ENCODE results near the gene MACF1.

Gene MACF1

GRCh38 chr1:39204441-39205081, at the start of gene MACF1:
TSS of gene MACF1 (plus strand) at chr1:39204695. CDS start at chr1:39205023, 328 bp downstream.
- Histone ChIP-seq H3K27me3 (ENCODE audit: insufficient read depth, low read depth) (no peaks in the 10 kb centered on the region), H3K79me2 (ENCODE audit: insufficient read depth, low read depth) (peaks cover 8% of the 10 kb centered on the region; the same call in 1 of the 2 replicates), H4K20me1 (ENCODE audit: insufficient read depth) (no peaks in the 10 kb centered on the region), H3K27ac (peak within 1 kb of the TSS; percentile 75), H3K4me3 (IDR thresholded peaks at IDR 0.05; ENCODE audit: insufficient read depth, low read depth, low read length) (no peak within 1 kb of the TSS), H3K4me1 (ENCODE audit: low read depth, poor library complexity, severe bottlenecking) (peaks cover 33% of the 10 kb centered on the region), H3K9ac (peak within 1 kb of the TSS; percentile 29; the same call in 1 of the 2 replicates), H3K4me2 (peak within 1 kb of the TSS; percentile 82), H2AFZ (ENCODE audit: low read depth) (peak within 1 kb of the TSS; percentile 31), H3K36me3 (ENCODE audit: insufficient read depth) (no peaks in the 10 kb centered on the region)
- TF ChIP-seq CTCF (conservative IDR thresholded peaks at IDR 0.05; ENCODE audit: low read depth, low read length) = no peak

GRCh38 chr1:39157304-39157703, 47.2 kb upstream of the MACF1 start:
- Histone ChIP-seq H3K4me2 (no peak overlapping the region), H3K36me3 (ENCODE audit: insufficient read depth) (no peaks in the 10 kb centered on the region), H2AFZ (ENCODE audit: low read depth) (no peak overlapping the region), H3K9ac (no peak overlapping the region), H3K4me3 (IDR thresholded peaks at IDR 0.05; ENCODE audit: insufficient read depth, low read depth, low read length) (no peak overlapping the region), H3K79me2 (ENCODE audit: insufficient read depth, low read depth) (no peaks in the 10 kb centered on the region), H4K20me1 (ENCODE audit: insufficient read depth) (no peaks in the 10 kb centered on the region), H3K27ac (no peak overlapping the region), H3K4me1 (ENCODE audit: low read depth, poor library complexity, severe bottlenecking) (peaks cover 12% of the 10 kb centered on the region), H3K27me3 (ENCODE audit: insufficient read depth, low read depth) (no peaks in the 10 kb centered on the region)
- TF ChIP-seq CTCF (conservative IDR thresholded peaks at IDR 0.05; ENCODE audit: low read depth, low read length) = no peak

GRCh38 chr1:39158327-39159086, 46.0 kb upstream of the MACF1 start:
- Histone ChIP-seq H3K79me2 (ENCODE audit: insufficient read depth, low read depth) (no peaks in the 10 kb centered on the region), H3K4me1 (ENCODE audit: low read depth, poor library complexity, severe bottlenecking) (peaks cover 12% of the 10 kb centered on the region), H2AFZ (ENCODE audit: low read depth) (no peak overlapping the region), H3K9ac (no peak overlapping the region), H4K20me1 (ENCODE audit: insufficient read depth) (no peaks in the 10 kb centered on the region), H3K27me3 (ENCODE audit: insufficient read depth, low read depth) (no peaks in the 10 kb centered on the region), H3K4me2 (no peak overlapping the region), H3K4me3 (IDR thresholded peaks at IDR 0.05; ENCODE audit: insufficient read depth, low read depth, low read length) (no peak overlapping the region), H3K27ac (no peak overlapping the region), H3K36me3 (ENCODE audit: insufficient read depth) (no peaks in the 10 kb centered on the region)
- TF ChIP-seq CTCF (conservative IDR thresholded peaks at IDR 0.05; ENCODE audit: low read depth, low read length) = no peak

GRCh38 chr1:39159224-39160036, 45.1 kb upstream of the MACF1 start:
- no peak overlapping the region for H2AFZ ChIP-seq (ENCODE audit: low read depth)
- H3K4me1 ChIP-seq (ENCODE audit: low read depth, poor library complexity, severe bottlenecking) = peaks cover 7% of the 10 kb centered on the region
- H3K79me2 ChIP-seq (ENCODE audit: insufficient read depth, low read depth) = no peaks in the 10 kb centered on the region
- no peak for TF ChIP-seq CTCF (conservative IDR thresholded peaks at IDR 0.05; ENCODE audit: low read depth, low read length)
- H3K9ac ChIP-seq = no peak overlapping the region
- no peak overlapping the region for H3K27ac ChIP-seq
- no peaks in the 10 kb centered on the region for H4K20me1 ChIP-seq (ENCODE audit: insufficient read depth)
- no peak overlapping the region for H3K4me3 ChIP-seq (IDR thresholded peaks at IDR 0.05; ENCODE audit: insufficient read depth, low read depth, low read length)
- no peaks in the 10 kb centered on the region for H3K36me3 ChIP-seq (ENCODE audit: insufficient read depth)
- H3K27me3 ChIP-seq (ENCODE audit: insufficient read depth, low read depth) = no peaks in the 10 kb centered on the region
- no peak overlapping the region for H3K4me2 ChIP-seq

Measured in KMS-11 (cell line).